OCI-LY7 (cell line): ENCODE measurements around the gene CD46.

Source experiments
- CTCF ChIP-seq: fragments of 200-600 bp; sonication (generic); conservative IDR thresholded peaks from 2 replicates; pipeline ENCODE4 v1.5.1; 2014; ENCODE audit warnings: mild to moderate bottlenecking, antibody characterized with exemption, low read length, moderate library complexity, mixed read lengths
- EZH2phosphoT487 ChIP-seq: fragments of 200-600 bp; sonication (generic); IDR thresholded peaks from 2 replicates; pipeline ENCODE4 v1.6.1; 2018; ENCODE audit warnings: low read depth, borderline replicate concordance, mild to moderate bottlenecking, mixed run types, antibody characterized with exemption, low read length, moderate library complexity, mixed read lengths

GRCh38 chr1:207702317-207702716, 49.5 kb upstream of the CD46 start:
- no peak for TF ChIP-seq CTCF
- no peak for TF ChIP-seq EZH2phosphoT487
